NCI-H748 (cell line): Measurements from ENCODE around the gene LTA.

ENCODE experiments used
- DNase-seq: peaks from one replicate; lab custom pipeline; 2025; ENCODE audit not compliant: unreplicated experiment; lab: John Stamatoyannopoulos, UW

Gene LTA

GRCh38 chr6:31622684-31623091 lies 50.6 kb downstream of the LTA start:
- no peak for DNase-seq
